BLaER1 treated with 17β-estradiol and CSF1 and Interleukin-3, amounts not matched to agents 10 nM and 100 nM (cell line): Measurements from ENCODE around the gene KRT73.
A peak's percentile ranks its signal among the peaks of the same experiment; 100 is the strongest.

Source experiments
- H3K27ac ChIP-seq, 11 experiments: shearing (Covaris generic); formaldehyde crosslinking; 2 replicates each; pipeline ENCODE4 v1.8.1; 2022
- H3K27me3 ChIP-seq, 11 experiments: shearing (Covaris generic); formaldehyde crosslinking; 2 replicates each; pipeline ENCODE4 v1.8.1; 2022
- H3K36me3 ChIP-seq, 11 experiments: shearing (Covaris generic); formaldehyde crosslinking; 2 replicates each; pipeline ENCODE4 v1.8.1; 2022
- H3K4me1 ChIP-seq, 10 experiments: shearing (Covaris generic); formaldehyde crosslinking; 2 replicates each; pipeline ENCODE4 v1.8.1; 2022
- H3K4me2 ChIP-seq, 11 experiments: shearing (Covaris generic); formaldehyde crosslinking; 2 replicates each; pipeline ENCODE4 v1.8.1; 2022
- H3K4me3 ChIP-seq, 10 experiments: shearing (Covaris generic); formaldehyde crosslinking; 2 replicates each; pipeline ENCODE4 v1.8.1; 2022
- H3K9ac ChIP-seq, 11 experiments: shearing (Covaris generic); formaldehyde crosslinking; 2 replicates each; pipeline ENCODE4 v1.8.1; 2022
- H3K9me3 ChIP-seq, 11 experiments: shearing (Covaris generic); formaldehyde crosslinking; replicated peaks in 1 of 11; 2 replicates each; pipeline ENCODE4 v1.8.1; 2022
- H4K20me1 ChIP-seq, 11 experiments: shearing (Covaris generic); formaldehyde crosslinking; 2 replicates each; pipeline ENCODE4 v1.8.1; 2022
- Cebpa-rat ChIP-seq, 11 experiments: shearing (Covaris generic); IDR thresholded peaks; 2 replicates each; pipeline ENCODE4 v1.8.1; 2022

The KRT73 gene

DNA sequence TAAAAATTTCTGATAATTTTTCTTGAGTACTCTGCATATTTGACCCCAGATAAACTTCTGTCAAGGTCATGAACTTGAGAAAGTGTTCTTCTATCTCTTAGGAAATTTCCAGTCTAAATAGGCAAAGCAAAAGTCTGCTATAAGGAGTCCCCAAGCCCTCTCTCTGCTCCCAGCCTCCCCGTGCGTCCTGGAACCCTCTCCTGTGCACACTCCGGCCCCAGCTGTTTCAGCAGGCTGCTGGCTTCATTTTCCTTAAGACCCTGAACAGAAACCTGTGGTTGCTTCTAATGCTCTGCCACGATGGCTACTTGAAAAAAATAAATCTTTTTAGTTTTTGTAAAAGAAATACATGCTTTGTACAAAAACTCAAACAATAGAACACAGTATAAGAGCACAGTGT lies 18.9 kb upstream of the KRT73 start:
- H3K9me3 ChIP-seq: no peaks in the 10 kb centered on the region
- no peak for TF ChIP-seq Cebpa-rat (IDR thresholded peaks at IDR 0.05)
- no peaks in the 10 kb centered on the region for H3K27me3 ChIP-seq
- H3K9ac ChIP-seq: no peak overlapping the region
- H3K36me3 ChIP-seq: no peaks in the 10 kb centered on the region
- no peaks in the 10 kb centered on the region for H4K20me1 ChIP-seq
- H3K27ac ChIP-seq: no peak overlapping the region
- peaks cover 11 to 29% (median 22%) of the 10 kb centered on the region in 10 experiments; a peak in 17 of 20 replicates for H3K4me1 ChIP-seq
- no peak overlapping the region for H3K4me2 ChIP-seq
- H3K4me3 ChIP-seq: no peak overlapping the region

DNA sequence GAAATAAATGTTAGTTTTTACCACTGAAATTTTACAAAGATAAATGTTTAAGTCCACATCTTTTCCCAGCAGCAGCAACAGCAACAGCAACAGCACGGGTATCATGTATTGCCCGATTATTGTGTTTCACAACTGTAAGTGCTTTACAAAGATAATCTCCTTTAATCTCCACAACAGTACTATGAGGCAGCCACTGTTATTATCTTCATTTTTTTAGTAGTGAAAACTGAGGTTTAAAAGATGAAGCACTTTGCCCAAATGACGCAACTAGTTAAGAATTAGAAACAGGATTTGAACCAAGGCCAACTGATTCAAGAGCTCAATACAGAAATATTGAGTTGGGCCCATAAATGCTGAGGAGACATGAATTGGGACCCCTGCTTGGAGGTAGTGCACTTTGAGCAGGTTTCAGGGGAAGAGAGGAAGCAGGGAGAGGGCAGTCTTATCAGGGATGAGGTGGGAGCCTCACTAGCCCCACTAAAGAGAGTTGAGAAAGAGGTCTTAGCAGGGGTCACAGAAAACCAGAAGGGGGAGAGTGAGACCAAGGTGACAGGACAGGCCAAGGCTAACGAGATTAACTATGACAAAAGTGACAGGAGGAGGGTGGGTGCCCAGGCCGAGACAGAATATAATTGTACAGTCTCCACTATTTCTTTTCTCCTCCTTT lies 18.4 kb upstream of the KRT73 start:
- Histone ChIP-seq H3K9me3 (no peaks in the 10 kb centered on the region), H3K4me1 (peaks cover 11 to 34% (median 27%) of the 10 kb centered on the region in 10 experiments; a peak in 17 of 20 replicates), H3K9ac (no peak overlapping the region), H3K4me2 (no peak overlapping the region), H3K36me3 (no peaks in the 10 kb centered on the region), H3K27me3 (no peaks in the 10 kb centered on the region), H4K20me1 (no peaks in the 10 kb centered on the region), H3K4me3 (no peak overlapping the region), H3K27ac (no peak overlapping the region)
- no peak for TF ChIP-seq Cebpa-rat (IDR thresholded peaks at IDR 0.05)

GRCh38 chr12:52636189-52636588 lies 17.8 kb upstream of the KRT73 start:
- H3K4me3 ChIP-seq: no peak overlapping the region
- H3K4me1 ChIP-seq: peaks cover 11 to 40% (median 30%) of the 10 kb centered on the region in 10 experiments; a peak in 17 of 20 replicates
- H3K36me3 ChIP-seq: no peaks in the 10 kb centered on the region
- H3K9ac ChIP-seq: no peak overlapping the region
- no peaks in the 10 kb centered on the region for H3K9me3 ChIP-seq
- TF ChIP-seq Cebpa-rat (IDR thresholded peaks at IDR 0.05): no peak
- no peaks in the 10 kb centered on the region for H3K27me3 ChIP-seq
- H4K20me1 ChIP-seq: no peaks in the 10 kb centered on the region
- no peak overlapping the region for H3K27ac ChIP-seq
- peak overlapping the region in 2 of 11 experiments; percentile 7 to 11; a peak in 2 of 22 replicates for H3K4me2 ChIP-seq

DNA sequence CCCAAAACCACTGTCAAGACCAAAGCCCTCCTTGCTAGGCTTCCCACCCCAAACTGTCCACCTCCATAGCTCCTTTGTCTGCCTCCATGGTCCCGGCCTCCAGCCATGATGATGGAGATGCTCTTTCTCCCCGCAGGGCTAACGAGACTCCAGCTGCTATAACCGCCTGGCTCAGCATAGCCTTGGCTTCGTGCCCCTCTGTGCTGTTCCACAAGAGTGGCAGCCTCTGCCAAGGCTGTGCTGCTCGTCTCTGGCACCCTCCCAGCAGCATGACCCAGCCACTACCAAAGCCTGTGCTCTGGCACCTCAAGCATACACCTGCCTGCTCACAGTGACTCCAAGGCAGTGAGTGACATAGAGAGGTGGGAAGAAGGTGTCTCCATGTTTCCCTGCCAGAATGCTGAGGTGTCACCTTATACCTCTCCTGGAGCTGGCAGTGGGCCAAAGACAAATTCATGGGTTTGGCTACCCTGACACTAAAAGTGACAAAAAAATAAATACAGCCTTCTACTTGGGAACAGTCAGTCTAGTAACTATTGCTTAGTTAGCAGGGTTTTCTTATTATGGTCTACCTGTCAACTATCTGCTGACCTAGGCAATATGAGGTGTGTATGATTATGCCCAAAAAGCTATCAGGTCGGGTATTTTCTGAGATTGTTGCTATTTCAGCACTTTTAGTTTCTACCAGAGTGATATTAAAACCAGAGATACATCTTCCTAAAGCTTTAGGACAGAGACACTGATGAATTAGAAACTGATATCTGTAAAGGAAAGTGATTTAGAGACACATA lies 16.1 kb upstream of the KRT73 start:
- H3K4me2 ChIP-seq: peak overlapping the region in 8 of 11 experiments; percentile 53 to 78 (median 70); a peak in 15 of 22 replicates
- peak overlapping the region in 1 of 11 experiments; percentile 33; a peak in 1 of 22 replicates for H3K9ac ChIP-seq
- no peaks in the 10 kb centered on the region for H4K20me1 ChIP-seq
- peaks cover 11 to 50% (median 40%) of the 10 kb centered on the region in 10 experiments; a peak in 17 of 20 replicates for H3K4me1 ChIP-seq
- no peaks in the 10 kb centered on the region for H3K36me3 ChIP-seq
- TF ChIP-seq Cebpa-rat (IDR thresholded peaks at IDR 0.05): no peak
- H3K9me3 ChIP-seq: no peaks in the 10 kb centered on the region
- peak overlapping the region in 7 of 11 experiments; percentile 22 to 78 (median 61); a peak in 13 of 22 replicates for H3K27ac ChIP-seq
- H3K27me3 ChIP-seq: no peaks in the 10 kb centered on the region
- H3K4me3 ChIP-seq: no peak overlapping the region

DNA sequence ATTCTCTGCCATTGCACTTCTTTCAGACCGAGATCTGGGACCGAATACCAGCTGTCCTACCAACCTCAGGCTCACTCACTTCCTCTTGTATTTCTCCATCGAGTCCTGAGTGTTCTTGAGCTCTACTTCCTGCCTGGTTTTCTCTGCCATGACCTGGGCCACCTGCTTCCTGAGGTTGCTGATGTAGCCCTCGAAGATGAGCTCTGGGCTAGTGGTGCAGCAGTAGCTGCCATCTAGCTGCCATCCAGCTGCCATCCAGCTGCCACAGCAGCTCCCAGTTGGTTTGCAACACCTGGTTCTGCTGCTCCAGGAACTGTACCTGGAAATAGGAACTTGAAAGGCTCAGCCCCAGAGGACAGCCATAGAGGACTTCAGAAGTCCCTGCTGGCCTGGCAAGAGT lies 15.0 kb upstream of the KRT73 start:
- Histone ChIP-seq H3K4me2 (peak overlapping the region; percentile 13 to 78 (median 65); a peak in 20 of 22 replicates), H3K27ac (peak overlapping the region in 7 of 11 experiments; percentile 22 to 78 (median 71); a peak in 13 of 22 replicates), H3K4me3 (no peak overlapping the region), H3K4me1 (peaks cover 11 to 50% (median 40%) of the 10 kb centered on the region in 10 experiments; a peak in 17 of 20 replicates), H3K27me3 (no peaks in the 10 kb centered on the region), H3K9ac (peak overlapping the region in 2 of 11 experiments; percentile 4 to 52; a peak in 2 of 22 replicates), H3K9me3 (no peaks in the 10 kb centered on the region), H4K20me1 (no peaks in the 10 kb centered on the region), H3K36me3 (no peaks in the 10 kb centered on the region)
- peak in 1 of 11 experiments; percentile 25; a peak in 1 of 22 replicates for TF ChIP-seq Cebpa-rat (IDR thresholded peaks at IDR 0.05)

DNA sequence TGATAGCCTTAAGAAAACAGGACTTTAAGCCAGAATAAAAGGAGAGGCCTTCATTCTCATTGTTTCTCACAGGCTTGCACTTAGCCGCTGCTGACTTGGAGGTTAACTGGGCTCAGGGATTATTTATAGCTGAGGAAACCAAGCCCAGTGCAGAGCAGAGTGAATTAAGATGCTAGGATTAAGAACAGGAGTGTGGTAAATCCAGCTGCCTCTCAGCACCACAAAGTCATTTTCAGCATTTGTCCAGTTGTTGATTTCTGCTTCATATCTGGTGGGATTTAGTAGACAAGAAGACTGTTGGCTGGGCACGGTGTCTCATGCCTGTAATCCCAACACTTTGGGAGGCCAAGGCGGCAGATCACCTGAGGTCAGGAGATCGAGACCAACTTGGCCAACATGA lies 14.3 kb upstream of the KRT73 start:
- TF ChIP-seq Cebpa-rat (IDR thresholded peaks at IDR 0.05): no peak
- no peaks in the 10 kb centered on the region for H3K27me3 ChIP-seq

DNA sequence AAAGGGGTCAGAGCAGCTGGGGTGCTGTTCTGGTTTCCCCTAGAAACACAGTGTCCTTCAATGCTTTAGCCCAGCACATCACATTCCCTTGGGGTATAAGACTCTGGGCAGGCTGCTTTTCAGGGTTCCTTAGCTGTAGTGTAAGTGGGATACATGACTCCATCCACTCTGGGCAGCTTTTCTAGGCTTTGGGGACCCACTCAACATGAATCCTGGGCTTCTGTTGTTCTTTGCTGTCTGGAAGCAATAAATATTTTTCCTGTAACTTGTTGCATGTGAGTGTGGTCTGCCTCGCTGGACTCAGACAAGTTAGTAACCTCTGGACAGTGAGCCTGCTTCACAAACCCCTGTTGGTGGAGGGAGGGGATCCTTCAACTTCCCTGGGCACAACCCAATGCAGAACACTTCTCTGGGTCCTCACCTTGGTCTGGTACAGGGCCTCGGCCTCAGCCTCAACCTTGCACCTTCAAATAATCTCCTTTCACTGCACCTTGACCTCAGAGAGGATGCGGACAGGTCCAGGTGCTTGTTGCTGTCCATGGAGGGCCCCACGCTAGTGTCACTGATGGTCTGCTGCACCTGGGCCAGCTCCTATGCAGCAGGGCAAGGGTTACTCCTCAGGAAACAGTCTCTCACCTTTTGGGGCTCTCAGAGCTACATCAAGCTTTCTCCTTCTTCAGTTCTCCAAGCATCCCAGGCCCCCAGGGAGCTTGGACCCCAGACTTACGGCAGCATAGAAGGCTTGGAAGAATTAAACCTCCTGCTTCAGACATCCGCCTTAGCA lies 13.5 kb upstream of the KRT73 start:
- Histone ChIP-seq H3K9ac (0 out of 22 replicates have a peak overlapping the region, but pooled peaks of 1 of the 11 experiments have one; percentile 52), H3K9me3 (no peaks in the 10 kb centered on the region), H3K4me3 (no peak overlapping the region), H3K27ac (peak overlapping the region in 7 of 11 experiments; percentile 6 to 78 (median 71); a peak in 12 of 22 replicates), H4K20me1 (no peaks in the 10 kb centered on the region), H3K27me3 (no peaks in the 10 kb centered on the region), H3K36me3 (no peaks in the 10 kb centered on the region), H3K4me1 (peaks cover 11 to 50% (median 40%) of the 10 kb centered on the region in 10 experiments; a peak in 17 of 20 replicates), H3K4me2 (peak overlapping the region in 9 of 11 experiments; percentile 46 to 78 (median 69); a peak in 16 of 22 replicates)
- TF ChIP-seq Cebpa-rat (IDR thresholded peaks at IDR 0.05): no peak

More for the DNA sequence above, 14.3 kb upstream of the KRT73 start:
- H4K20me1 ChIP-seq: no peaks in the 10 kb centered on the region
- H3K4me1 ChIP-seq: peaks cover 11 to 50% (median 40%) of the 10 kb centered on the region in 10 experiments; a peak in 17 of 20 replicates
- H3K9ac ChIP-seq: peak overlapping the region in 4 of 11 experiments; percentile 4 to 52 (median 32); a peak in 6 of 22 replicates
- H3K27ac ChIP-seq: peak overlapping the region in 7 of 11 experiments; percentile 14 to 78 (median 71); a peak in 14 of 22 replicates
- H3K4me3 ChIP-seq: no peak overlapping the region
- H3K36me3 ChIP-seq: no peaks in the 10 kb centered on the region
- H3K4me2 ChIP-seq: peak overlapping the region; percentile 13 to 78 (median 65); a peak in 21 of 22 replicates
- H3K9me3 ChIP-seq: no peaks in the 10 kb centered on the region

- peak overlapping the region in 3 of 11 experiments; percentile 32 to 78 (median 77); a peak in 4 of 22 replicates for H3K27ac ChIP-seq
- H3K9me3 ChIP-seq: no peaks in the 10 kb centered on the region
- H4K20me1 ChIP-seq: no peaks in the 10 kb centered on the region
- no peak overlapping the region for H3K9ac ChIP-seq
- H3K4me3 ChIP-seq: no peak overlapping the region
- TF ChIP-seq Cebpa-rat (IDR thresholded peaks at IDR 0.05): no peak
- H3K4me1 ChIP-seq: peaks cover 11 to 49% (median 40%) of the 10 kb centered on the region in 10 experiments; a peak in 17 of 20 replicates
- H3K27me3 ChIP-seq: no peaks in the 10 kb centered on the region
- peak overlapping the region in 8 of 11 experiments; percentile 2 to 78 (median 34); a peak in 12 of 22 replicates for H3K4me2 ChIP-seq
- H3K36me3 ChIP-seq: no peaks in the 10 kb centered on the region
Measured at GRCh38 chr12:52631264-52631663, 12.9 kb upstream of the KRT73 start.
